Panc1 (cell line): ENCODE results near the gene GDF10.

Experiments
- POLR2AphosphoS5 ChIP-seq: IDR thresholded peaks from 2 replicates; pipeline ENCODE4 v1.6.1; 2012; ENCODE audit warnings: mild to moderate bottlenecking, low read depth, low read length, moderate library complexity
- TF ChIP-seq, protein P1 (sequence below): fragments of 450-650 bp; IDR thresholded peaks from 2 replicates; pipeline ENCODE4 v1.5.1; 2017; ENCODE audit warnings: mild to moderate bottlenecking

DNA sequence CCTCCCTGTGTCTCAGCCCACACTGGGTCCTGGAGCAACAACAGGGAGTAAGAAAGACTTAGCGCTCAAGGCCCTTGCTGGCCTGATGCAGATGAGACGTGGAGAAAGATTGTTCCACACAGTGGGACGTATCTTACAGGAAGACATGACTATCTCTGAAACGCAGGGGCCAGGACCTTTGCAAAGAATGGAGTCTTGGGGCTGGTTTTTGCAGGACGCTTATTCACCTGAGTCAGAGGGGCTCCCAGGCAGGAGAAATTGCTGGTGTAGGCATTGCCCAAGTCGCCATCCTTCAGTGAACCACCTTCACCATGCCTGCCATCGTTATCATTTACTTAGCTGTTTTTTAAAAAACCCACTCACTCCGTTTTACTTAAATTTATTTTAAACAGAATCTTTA, 11.8 kb upstream of the GDF10 start:
- TF ChIP-seq, protein P1, sequence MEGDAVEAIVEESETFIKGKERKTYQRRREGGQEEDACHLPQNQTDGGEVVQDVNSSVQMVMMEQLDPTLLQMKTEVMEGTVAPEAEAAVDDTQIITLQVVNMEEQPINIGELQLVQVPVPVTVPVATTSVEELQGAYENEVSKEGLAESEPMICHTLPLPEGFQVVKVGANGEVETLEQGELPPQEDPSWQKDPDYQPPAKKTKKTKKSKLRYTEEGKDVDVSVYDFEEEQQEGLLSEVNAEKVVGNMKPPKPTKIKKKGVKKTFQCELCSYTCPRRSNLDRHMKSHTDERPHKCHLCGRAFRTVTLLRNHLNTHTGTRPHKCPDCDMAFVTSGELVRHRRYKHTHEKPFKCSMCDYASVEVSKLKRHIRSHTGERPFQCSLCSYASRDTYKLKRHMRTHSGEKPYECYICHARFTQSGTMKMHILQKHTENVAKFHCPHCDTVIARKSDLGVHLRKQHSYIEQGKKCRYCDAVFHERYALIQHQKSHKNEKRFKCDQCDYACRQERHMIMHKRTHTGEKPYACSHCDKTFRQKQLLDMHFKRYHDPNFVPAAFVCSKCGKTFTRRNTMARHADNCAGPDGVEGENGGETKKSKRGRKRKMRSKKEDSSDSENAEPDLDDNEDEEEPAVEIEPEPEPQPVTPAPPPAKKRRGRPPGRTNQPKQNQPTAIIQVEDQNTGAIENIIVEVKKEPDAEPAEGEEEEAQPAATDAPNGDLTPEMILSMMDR, result no peak
- TF ChIP-seq POLR2AphosphoS5, result no peak
